ENCODE data around the gene STK10.
"Not testable (repeated sequence)": the region's sequence is repeated elsewhere in the genome, so short reads cannot be mapped to it uniquely, and the experiment has no call there.

GRCh38 chr5:172155101-172155500 is 32.9 kb downstream of the STK10 start:
- TF ChIP-seq CTCF (conservative IDR thresholded peaks at IDR 0.05 in 1 of 2, IDR thresholded peaks at IDR 0.05 in 1 of 2; ENCODE audit: extremely low read depth in 1 of 2, insufficient read depth in 1 of 2, low read depth in 1 of 2, low read length in 2 of 2); EZH2 (IDR thresholded peaks at IDR 0.05; ENCODE audit: borderline replicate concordance, low read length): not testable (repeated sequence)
